GM20431 (cell line): ENCODE data around the gene POLD3.

Experiments
- in situ Hi-C: fragments of 300-500 bp; cut with MseI, MboI; formaldehyde crosslinking; loops from one replicate; pipeline ENCODE4 v1.15.0; 2020; ENCODE audit warnings: low sequenced_read_pairs; ENCODE audit not compliant: unreplicated experiment

Gene POLD3

GRCh38 chr11:74592441-74593362 is at the start of gene POLD3:
POLD3 (plus strand) TSS chr11:74592582; CDS start chr11:74592659, 77 bp downstream.
- in situ Hi-C loops: no loop called here

GRCh38 chr11:74543991-74544390 is 48.4 kb upstream of the POLD3 start:
- in situ Hi-C loops: no loop called here

GRCh38 chr11:74546752-74547151 is 45.6 kb upstream of the POLD3 start:
- in situ Hi-C loops: no loop called here

GRCh38 chr11:74550991-74551753 is 41.2 kb upstream of the POLD3 start:
- in situ Hi-C loops: no loop called here

GRCh38 chr11:74551754-74552145 is 40.6 kb upstream of the POLD3 start:
- in situ Hi-C loops: no loop called here

GRCh38 chr11:74557526-74557925 is 34.9 kb upstream of the POLD3 start:
- in situ Hi-C loops: no loop called here

- in situ Hi-C loops: no loop called here
These were observed 33.1 kb upstream of the POLD3 start for GRCh38 chr11:74559110-74559933.

- in situ Hi-C loops: no loop called here
These were observed 32.5 kb upstream of the POLD3 start for GRCh38 chr11:74559934-74560309.

GRCh38 chr11:74566146-74566960 is 26.0 kb upstream of the POLD3 start:
- in situ Hi-C loops: no loop called here

- in situ Hi-C loops: no loop called here
These were observed 24.4 kb upstream of the POLD3 start for GRCh38 chr11:74568028-74568427.

- in situ Hi-C loops: loop anchor here (5.0 kb wide), 1 partner anchor 118 kb away; no protein-coding TSS in a partner anchor
These were observed 21.9 kb upstream of the POLD3 start for GRCh38 chr11:74570266-74571061.

- in situ Hi-C loops: loop anchor here (5.0 kb wide), 1 partner anchor 119 kb away; no protein-coding TSS in a partner anchor
These were observed 21.4 kb upstream of the POLD3 start for GRCh38 chr11:74571062-74571399.

- in situ Hi-C loops: loop anchor here (5.0 kb wide), 1 partner anchor 120 kb away; no protein-coding TSS in a partner anchor
These were observed 20.0 kb upstream of the POLD3 start for GRCh38 chr11:74572349-74572748.

GRCh38 chr11:74574563-74574962 is 17.8 kb upstream of the POLD3 start:
- in situ Hi-C loops: loop anchor here (5.0 kb wide), 1 partner anchor 122 kb away; no protein-coding TSS in a partner anchor

- in situ Hi-C loops: no loop called here
These were observed 16.4 kb upstream of the POLD3 start for GRCh38 chr11:74575999-74576398.

GRCh38 chr11:74577181-74577580 is 15.2 kb upstream of the POLD3 start:
- in situ Hi-C loops: no loop called here

GRCh38 chr11:74577624-74578396 is 14.6 kb upstream of the POLD3 start:
- in situ Hi-C loops: no loop called here
